COLO829 (cell line): ENCODE data around the gene FHOD3.

Experiments used
- DNase-seq: peaks from one replicate; pipeline ENCODE4 v3.0.0; 2012; ENCODE audit warnings: low spot score

Gene FHOD3

DNA sequence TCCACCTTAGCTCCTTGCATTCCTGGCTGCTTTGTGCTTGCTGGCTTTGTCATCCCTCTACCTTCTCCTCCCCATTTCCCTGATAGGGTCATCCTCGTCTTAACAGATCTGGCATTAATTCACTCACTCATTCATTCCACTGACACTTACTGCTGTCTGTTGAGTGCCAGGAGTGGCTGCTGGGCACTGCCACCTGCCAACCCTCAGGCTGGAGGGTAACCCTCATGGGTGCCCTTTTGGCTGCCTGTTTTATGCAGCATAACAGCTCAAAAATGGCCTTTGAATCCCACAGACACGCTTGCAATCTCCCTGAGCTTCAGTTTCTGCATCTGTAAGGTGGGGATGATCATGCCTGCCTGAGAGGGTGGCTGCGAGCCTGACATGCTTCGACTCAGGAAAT is 25.2 kb downstream of the FHOD3 start:
- DNase-seq = no peak

DNA sequence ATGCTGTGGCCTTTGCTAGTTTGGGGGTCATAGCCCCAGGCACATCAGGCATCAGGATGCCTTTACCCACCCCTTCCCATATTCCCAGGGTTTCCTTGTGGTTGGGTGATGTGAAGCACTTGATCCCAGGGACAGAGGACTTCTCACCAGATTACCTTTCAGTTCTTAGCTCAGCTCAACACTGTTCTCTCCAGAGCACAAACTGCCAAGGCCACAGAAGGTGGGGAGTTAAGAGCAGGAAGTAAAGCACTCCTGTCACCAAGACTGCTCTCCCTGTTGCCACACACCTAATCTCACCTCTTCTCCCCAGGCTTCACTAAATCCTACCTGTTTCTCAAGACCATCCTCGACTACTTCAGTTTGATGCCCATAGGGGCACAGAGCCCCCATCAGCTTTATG is 25.9 kb downstream of the FHOD3 start:
- DNase-seq = no peak

DNA sequence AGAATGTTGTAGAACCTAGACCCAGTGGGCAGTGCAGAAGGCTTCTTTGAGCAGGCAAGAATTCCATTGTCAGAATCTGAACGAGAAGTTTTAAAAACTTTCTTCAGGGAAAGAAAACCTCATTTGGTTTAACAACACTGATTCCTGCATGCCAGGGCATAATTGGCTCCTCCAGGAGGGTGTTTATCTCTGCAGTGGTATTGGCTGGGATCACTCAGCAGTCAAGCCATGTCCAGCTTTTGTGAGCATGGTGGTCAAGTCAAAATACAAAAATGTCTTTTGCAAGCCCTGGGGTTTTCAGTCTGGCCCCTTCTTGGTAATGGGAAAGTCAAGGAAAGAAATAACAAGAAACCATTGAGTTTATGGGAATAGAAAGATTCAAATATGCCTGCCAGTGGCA is 28.3 kb downstream of the FHOD3 start:
- DNase-seq = no peak

DNA sequence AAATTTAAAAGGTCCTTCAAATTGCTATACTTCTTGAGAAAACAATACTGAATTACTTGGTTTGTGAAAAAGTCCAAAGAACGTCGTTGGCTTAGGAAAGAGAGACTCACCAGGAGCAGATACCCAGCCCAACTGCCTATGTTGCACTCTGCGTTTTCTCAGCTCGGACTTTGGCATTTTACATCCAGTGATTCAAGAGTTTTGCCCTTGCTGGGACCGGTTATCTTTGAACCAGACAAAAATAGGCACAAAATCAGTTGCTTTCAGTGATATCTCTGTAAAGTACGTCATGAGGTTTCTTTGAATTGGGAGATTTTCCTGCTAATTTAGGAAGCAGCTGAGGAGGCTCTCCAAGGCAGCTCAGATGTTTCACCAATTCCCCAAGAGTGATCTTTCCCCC is 29.3 kb downstream of the FHOD3 start:
- DNase-seq = no peak

DNA sequence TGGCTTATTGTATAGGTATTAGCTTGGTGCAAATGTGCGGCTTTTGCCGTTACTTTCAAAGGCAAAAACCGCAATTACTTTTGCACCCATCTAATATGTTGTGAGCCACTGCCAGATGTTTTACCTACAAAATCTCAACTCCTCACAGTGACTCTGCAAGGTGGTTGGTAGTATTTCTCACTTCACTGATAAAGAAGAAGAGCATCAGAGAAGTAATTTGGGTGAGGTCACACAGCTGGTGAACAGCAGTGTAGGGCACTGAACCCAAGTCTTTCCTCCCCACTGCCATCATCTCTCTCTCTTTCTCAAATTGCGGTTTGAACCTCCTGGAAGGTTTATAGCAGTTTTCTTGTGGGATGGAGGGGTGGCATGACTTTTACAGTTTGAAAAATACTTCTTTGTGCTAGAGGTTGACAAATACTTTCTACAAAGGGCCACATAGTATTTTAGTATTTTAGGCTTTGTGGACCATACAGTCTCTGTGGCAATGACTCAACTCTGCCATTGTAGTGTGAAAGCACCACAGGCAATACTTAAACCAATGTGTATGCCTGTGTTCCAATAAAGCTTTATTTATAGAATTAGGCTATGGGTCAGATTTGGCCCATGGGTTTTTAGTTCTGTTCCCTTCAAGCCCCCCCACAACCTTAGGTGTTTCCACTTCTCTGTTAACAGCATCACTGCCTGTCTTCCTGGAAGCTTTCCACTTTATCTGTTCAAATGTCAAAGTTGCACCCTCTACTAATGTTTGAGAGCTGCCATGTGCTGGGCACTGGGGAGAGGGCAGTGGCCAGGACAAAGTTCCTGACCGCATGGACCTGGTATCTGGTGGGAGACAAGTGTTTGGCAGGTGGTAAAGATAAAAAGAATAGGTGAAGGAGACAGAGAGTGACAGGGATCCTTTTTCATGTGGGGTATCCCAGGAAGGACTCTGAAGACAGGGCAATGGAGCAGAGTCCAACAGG is 30.1 kb downstream of the FHOD3 start:
- DNase-seq = no peak

DNA sequence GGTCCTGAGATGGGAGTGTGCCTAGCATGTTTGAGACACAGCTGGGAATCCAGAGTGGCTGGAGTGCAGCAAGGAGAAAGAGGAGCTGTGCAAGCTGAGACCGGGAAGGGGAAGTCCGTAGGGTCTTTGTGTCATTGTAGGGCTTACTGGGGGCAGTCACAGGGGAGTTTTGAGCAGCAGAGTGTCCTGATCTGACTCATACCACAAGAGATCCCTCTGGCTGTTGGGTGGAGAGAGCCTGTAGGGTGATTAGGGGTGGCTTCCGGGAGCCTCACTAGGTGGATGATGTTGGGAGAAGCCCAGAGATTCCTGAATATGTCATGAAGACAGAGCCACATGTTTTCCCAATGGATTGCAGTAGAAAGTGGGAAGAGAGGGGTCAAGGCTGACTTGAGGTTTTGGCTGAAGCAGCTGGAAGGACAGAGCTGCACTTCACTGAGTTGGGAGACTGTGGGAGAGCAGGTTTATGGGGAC is 30.9 kb downstream of the FHOD3 start:
- no peak for DNase-seq

DNA sequence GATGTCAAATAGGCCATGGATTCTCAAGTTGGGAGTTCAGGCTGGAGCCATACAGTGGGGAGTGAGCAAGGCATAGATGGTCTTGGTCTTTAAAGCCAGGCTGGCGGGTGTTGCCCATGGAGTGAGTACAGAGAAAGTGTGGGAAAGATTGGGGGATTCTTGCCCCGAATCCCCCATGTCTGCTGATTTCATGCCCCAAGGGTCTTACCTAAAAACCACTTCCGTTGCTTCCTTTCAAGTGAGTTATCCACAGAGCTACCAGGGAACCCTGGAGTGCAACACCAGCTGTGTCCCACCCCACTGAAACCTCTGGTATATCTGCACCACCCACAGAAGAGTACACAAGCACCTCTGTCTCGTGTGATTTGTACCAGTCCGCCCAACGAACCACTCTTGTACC is 31.4 kb downstream of the FHOD3 start:
- no peak for DNase-seq

DNA sequence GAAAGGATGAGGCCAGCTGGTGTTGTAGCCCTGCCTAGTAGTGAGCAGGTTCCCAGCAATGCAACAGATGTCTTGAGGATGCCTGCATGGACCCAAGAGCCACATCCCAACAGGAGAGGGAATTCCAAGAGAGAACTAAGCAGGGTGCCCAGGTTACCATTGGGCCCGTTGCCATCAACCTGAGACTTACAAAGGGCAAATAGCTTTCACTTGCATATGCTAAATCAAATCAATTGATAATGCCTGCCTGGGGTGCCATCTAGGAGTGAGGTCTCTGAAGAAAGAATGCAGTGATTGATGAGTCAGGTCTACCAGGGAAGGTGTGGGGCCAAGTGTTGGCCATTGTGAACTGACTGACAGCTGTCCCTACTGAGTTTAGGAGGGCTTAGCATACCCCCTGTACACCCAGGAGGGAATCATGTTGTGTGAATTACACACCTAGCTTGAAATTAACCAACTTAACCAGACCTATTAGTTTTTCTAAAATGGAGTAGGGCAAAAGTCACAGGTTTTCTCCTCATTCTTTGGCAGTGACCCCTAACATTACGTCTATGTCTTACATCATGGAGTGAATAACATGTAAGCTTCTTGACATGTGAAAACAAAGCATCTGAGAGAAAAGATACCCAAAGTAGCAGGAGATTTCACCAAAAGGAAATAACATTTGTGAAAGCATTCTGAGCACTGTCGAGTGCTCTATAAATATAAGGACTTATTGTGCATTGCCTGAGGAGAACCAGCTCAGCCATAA is 32.3 kb downstream of the FHOD3 start:
- no peak for DNase-seq

DNA sequence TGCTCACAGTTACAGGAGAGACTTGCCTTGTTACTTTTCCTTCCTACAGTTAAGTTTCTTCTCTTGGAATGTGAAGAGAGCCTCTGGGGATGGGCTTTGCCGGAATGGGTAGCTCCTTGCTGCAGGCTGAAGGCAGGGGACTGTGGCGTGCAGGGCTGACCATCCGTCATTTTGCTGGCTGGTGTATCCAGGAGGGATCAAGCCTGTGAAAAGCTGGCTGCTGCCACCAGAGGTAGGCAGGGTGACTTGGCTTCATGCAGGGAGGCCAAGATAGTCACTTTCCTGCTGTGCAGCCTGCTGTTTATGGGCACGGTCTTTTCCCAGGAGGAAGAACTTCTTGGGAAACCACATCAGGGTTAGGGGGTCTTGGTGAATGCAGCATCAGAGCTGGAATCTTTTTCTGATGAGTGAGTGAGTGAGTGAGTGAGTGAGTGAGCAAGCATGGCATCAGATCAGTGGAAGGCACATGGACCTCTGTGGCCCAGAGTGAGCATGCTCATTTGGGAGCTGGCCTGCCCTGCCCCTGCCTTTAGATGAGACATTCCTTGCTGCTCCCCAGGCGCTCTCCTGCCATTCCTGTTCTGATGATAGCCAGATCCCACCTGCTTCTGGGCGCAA is 33.0 kb downstream of the FHOD3 start:
- no peak for DNase-seq

DNA sequence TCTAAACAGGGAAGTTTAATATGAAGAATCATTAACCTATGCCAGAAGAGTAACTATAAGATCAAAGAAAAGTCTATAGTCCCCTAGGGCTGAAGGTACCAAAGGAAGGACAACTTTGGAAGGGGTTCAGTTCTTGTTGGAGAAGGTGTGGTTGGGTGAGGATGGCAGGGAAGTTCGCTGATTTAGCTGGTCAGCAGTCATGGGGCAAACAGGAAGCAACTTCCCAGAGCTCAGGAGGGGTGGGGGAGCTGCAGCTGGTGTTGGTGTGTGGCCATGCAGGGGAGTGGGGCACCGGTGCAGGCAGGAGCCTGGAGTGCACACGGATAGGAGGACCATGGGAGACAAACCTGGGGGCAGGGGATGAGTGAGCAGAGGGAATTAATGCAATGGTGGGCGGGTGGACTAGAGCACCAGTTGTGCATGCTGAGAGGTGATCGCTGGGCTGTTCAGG is 34.0 kb downstream of the FHOD3 start:
- DNase-seq = no peak

DNA sequence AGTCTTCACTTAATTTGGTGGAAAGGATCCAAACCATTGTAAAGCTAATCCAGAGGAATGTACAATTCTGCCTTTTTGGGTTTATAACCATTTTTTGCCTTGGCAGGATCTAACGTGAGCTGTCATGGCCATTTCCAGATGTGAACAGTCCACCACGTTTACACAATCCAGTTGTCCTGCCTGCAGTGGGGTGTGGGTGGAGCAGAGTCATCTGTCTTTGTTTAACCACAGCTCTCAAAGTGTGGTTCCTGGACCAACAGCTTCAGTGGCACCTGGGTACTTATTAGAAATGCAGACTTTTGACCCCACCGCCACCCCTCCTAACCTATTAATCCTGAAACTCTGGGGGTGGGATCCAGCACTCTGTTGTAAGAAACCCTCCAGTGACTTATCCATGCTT is 35.9 kb downstream of the FHOD3 start:
- DNase-seq = no peak

DNA sequence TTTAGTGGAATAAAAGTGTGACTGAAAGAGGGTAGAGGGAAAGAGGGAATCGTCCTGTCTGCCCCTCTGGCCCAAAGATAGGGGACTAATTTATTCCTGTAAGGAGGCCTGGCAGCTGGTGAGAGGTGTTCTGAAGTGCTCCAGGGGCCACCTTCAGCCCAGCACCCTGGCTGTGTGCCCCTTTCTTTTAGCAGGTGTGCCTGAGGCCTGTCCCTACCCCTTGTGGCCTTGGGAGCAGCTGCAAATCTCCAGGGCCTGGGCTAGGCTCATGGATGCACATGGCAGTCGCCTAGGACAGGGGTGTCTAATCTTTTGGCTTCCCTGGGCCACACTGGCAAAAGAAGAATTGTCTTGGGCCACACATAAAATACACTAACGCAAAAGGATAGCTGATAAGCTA is 37.3 kb downstream of the FHOD3 start:
- DNase-seq = no peak

DNA sequence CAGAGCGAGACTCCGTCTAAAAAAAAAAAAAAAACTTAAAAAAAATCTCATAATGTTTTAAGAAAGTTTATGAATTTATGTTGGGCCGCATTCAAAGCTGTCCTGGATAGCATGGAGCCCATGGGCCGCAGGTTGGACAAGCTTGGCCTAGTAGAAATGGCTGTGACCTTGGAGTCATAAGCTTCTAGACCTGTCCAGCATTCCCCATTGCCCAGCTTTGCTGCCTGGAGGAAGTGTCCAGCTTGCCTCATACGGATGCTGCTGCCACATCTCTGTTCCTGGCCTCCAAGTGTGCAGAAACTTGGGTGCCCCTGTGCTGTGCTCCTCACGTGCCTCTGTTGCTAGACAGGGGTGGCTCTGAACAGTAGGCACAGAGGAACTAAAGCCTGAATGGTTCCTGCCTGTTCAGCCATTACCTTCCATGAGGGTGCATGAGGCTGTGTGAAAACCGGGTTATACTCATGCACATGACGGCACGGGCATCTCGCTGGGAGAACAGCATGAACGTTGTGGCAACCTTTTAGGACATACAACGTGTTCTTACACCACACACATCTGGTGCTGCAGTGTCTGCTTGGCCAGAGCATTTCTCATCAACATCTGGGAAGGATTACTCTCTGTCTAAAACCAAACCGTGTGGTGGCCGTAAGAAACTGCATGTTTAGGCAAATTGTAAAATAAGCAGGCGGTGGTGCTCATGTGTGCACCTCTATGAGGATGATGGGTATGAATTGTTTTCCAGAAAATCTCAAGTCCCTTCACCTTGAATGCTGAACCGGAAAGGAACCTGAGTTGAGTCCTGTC is 38.2 kb downstream of the FHOD3 start:
- DNase-seq = no peak

DNA sequence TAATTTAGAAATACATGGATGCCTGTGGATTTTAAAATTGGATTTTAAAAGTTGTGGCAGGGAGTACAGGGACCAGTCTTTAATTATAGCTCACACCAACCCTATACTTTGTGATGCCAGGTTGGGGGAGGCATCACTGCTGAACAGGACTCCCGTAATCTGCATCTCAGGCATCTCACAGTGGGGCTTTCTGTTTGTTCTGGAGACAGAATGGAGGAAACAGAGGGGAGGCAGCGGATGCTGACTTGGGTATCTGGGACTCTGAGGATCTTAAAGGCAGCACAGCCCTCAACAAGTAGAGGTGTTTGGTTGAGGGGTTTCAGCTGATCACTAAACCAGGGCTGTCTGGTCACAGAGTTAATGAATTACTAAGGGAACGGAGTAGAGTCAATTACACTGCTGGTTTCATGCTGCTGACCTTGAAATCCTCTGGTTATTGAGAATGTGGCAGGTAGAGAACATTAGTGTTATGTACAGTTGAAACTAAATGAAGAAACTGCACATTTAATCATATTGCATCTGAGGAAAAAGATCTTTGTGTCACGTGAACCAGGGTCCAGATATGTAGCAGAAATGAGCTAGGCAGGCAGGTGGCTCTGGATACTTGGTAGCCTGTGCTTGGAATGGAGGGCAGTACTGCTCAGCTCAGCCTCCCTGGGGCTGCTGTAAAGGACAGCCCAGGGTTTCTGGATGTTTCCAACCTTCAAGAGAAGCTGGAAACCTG is 40.3 kb downstream of the FHOD3 start:
- DNase-seq = no peak

DNA sequence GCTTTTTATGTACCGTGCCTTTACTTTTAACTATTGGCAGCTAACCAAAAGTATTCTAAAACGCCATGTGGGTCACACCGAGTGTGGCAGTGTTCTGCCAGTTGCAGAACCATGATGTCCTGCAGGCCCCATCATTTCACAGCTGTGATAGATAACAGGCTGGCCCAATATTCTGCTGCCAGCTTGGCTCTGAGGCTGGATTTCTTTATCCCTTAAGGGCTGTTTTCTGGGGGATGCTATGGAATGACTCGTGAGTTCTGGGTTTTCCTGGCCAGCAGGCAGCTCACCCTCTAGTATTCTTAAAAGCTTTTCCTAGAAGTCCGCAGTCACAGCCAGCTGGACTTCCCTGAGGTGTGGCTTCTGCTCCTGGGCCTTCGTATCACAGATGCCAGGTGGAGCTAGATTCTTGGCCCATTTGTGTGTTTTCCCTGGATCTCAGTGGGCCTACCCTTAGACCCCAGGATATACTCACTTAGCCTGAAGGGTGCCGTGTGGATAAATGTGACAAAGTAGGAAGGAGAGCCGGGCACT is 41.0 kb downstream of the FHOD3 start:
- DNase-seq = no peak

DNA sequence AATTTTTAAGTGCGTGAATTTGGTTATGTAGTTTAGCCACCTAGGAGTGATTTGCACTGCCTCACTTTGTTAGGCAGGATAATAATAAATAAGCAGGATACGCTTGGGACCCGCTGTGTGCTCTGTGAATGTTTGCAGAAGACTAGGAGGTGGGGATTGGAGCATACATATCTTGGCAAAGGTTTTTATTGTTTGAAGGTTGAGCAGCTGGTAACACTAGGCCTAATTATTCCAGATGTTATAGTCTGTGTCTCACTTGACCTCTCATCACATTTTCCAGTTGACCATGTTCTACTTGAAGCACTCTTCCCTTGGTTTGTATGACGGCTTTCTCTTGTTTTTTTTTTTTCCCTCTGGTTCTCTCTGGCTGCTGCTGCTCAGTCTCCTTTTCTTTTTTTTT is 42.7 kb downstream of the FHOD3 start:
- DNase-seq = no peak

DNA sequence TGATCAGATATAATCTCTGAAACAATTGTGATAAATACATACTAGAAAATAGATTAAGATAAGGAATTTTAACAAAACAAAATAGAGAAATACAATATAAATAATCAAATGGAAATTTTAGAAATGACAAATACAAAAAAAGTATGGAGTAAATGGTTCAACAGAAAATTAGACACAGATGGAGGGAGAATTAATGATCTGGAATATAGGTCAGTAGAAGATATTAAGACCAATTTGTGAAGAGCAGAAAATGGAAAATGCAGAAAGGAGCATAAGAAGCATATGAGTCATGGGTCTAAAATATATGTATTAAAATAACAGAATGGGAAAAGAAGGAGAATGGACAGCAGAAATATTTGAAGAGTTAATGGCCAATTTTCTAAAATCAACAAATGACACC is 44.4 kb downstream of the FHOD3 start:
- no peak for DNase-seq

DNA sequence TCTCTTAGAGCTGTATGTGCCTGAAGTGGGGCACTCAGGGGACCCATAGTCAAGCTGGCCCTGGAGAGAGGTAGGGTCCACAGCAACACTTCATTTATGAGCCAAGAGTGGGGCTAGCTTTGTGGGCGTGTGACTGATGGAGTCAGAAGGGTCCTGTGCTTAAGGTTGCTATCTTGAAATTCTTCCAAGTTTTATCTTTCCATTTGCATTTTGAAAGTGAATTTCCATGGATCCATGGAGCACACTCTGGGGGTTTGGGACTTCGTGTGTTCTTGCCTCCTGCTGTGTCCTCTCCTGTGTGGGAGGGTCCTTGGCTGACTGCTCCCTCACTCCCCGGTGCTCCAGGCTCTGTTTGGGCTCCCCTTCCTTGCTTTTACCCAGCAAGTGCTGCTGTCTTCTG is 50.8 kb downstream of the FHOD3 start:
- no peak for DNase-seq

DNA sequence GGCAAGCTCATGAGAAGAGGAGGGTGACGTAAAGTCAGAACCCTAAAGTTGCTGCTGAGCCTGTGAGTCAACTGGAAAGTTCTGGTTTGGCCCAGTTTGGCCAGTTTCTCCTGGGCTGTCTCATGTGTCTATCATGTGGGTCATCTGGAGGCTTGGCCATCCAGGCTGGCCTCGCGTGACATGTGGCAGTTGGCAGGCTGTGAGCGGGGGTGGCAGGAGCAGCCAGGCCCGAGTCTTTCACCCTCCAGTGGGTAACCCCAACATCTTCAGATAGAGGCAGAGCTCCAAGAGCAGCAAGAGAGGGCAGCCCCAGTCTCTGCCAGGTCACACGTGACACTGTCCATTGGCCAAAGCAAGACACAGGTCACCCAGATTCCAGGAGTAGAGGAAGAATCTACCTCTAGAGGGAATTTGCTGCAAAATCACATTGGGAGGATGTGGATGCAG is 51.5 kb downstream of the FHOD3 start:
- no peak for DNase-seq

DNA sequence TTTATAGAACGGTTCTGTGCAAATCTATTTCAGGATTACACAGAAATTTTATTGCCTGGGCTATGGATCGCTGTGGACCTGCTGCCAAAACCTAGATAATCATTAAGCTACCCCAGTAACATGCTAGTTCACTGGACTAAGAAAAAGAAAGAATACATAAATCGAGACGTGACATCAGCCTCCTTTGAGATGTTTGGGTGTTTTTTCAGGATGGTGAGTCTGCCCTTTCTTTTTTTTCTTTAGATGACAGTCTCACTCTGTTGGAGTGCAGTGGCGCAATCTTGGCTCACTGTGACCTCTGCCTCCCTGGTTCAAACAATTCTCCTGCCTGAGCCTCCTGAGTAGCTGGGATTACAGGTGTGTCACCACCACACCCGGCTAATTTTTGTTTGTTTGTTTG is 52.0 kb downstream of the FHOD3 start:
- no peak for DNase-seq

DNA sequence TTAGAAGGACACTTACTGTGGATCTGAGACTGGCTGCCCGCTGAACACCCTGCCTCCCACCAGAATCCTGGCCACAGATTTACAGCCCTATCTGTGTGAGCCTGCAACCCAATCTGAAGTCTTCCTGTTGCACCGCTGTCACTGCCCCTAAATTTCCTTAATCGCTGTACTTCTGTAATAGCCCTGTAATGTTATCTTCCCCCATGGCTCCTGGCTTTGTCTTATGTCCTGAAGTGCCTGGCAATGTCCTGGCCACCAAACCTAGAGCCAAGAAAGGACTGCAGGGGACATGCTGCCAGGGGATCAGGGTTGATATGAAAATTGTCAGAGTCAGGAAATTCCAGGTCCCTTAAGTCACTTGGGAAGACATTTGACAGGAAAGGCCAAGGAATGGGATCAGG is 52.7 kb downstream of the FHOD3 start:
- DNase-seq = no peak
